Fibroblast of villous mesenchyme (primary cell): ENCODE measurements around the gene ALKBH3. TPM values are rescaled to one million over a fixed set of nuclear protein-coding genes. Genes with fewer than 3 reads are reported as not detected.

Experiments used
- DNase-seq: peaks from one replicate; pipeline ENCODE4 v3.0.0-alpha.2; 2010; ENCODE audit warnings: low read depth
- H3K4me3 ChIP-seq: 2 replicates; pipeline ENCODE4 v1.5.1; 2011; ENCODE audit warnings: low read depth, mild to moderate bottlenecking, low read length
- CTCF ChIP-seq: IDR thresholded peaks from 2 replicates; pipeline ENCODE4 v1.5.1; 2012; ENCODE audit warnings: low read depth, mild to moderate bottlenecking, low read length; ENCODE audit not compliant: insufficient read depth
- total RNA-seq: library from RNA; depleted of rRNA; stranded (reverse); fragments of >200 nt; gene quantifications from 2 replicates; pipeline ENCODE4 v1.2.3, GENCODE V29; 2012

The ALKBH3 gene
- total RNA-seq, 1 donor = 33.7 TPM

- no peak for DNase-seq
- no peak overlapping the region for H3K4me3 ChIP-seq
- no peak for TF ChIP-seq CTCF
These were observed 20.9 kb downstream of the ALKBH3 start for GRCh38 chr11:43901551-43901950.

DNA sequence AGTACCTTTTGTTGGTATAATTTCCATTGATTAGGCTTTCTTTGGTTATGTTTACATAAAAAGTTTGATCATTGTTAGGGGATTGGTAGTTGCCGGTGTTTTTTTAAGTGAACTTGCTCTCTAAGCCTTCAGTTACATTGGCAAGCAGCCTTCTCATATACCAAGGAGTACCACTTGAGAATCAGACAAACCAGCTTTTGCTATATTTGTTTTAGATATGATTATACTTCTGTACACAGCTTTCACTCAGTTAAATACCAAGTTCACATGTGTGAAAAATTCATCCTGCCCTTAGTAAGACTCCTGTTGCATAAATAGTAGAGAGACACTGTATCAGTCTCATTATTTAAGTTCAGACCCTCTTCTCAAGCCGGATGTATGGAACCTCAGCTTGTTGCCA is 22.4 kb downstream of the ALKBH3 start:
- no peak for DNase-seq
- TF ChIP-seq CTCF = no peak
- no peak overlapping the region for H3K4me3 ChIP-seq

DNA sequence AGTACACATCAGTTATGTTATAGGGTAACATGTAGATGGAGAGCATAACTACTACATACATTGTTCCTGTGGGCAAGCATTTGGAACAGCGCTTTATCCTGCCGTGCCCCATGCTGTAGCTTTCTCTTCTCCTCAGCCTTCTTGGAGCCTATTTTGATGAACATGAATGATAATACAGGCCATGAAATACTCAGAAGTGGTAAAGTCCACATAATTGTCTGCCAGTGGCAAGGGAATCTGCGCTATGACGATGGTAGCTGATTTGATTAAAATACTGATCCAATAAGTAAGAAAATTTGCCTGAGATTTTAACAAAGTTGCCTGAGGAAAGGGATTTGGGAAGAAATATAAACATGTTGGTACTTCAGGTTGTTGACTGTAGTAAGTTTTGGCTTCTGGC is 23.3 kb downstream of the ALKBH3 start:
- no peak for DNase-seq
- TF ChIP-seq CTCF = no peak

GRCh38 chr11:43904742-43905535 is 24.3 kb downstream of the ALKBH3 start:
- TF ChIP-seq CTCF = no peak
- peak; percentile 78 for DNase-seq
- no peak overlapping the region for H3K4me3 ChIP-seq

More for the DNA sequence above, 23.3 kb downstream of the ALKBH3 start:
- H3K4me3 ChIP-seq = no peak overlapping the region

- DNase-seq = peak; percentile 32
- H3K4me3 ChIP-seq = no peak overlapping the region
- TF ChIP-seq CTCF = no peak
These were observed 25.2 kb downstream of the ALKBH3 start for GRCh38 chr11:43905813-43906241.

GRCh38 chr11:43907028-43907975 is 26.7 kb downstream of the ALKBH3 start:
- TF ChIP-seq CTCF = no peak
- no peak overlapping the region for H3K4me3 ChIP-seq
- no peak for DNase-seq
